ENCODE measurements around the gene FOSL2. TPM values are rescaled to one million over a fixed set of nuclear protein-coding genes. Genes with fewer than 3 reads are reported as not detected.

Gene FOSL2
- total RNA-seq, 2 donors from 2014 or later = 176 to 248 TPM

DNA sequence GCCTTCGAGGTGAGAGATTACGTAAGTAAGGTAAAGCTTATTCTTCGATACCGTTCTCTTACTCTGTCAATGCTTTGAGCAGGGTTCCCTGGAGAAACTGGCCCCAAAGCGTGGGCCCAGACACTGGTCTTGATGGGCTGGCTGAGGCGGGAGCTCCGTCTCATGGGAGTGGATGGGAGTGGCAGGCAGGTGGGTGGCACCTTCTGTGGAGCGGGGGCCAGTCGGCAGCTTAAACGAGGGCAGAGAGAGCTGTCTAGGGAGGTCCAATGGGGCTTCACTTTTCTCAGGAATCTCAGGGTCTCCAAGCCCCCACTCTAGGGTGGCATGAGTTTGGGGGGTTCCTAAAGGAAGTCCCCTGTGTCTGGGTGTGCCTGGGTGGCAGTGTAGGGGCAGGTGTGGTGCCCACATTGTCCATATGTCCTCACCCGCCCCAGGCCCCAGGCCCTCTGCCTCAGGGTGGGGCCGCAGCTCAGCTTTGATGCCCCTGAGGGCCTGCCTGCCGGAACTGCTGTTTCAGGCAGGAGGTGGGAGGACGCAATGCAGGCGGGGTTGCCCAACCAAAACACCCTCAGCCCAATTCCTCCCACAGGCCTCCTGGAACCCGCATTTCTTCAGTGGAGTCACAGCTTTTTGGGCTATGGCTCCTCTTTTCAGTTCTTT lies 32.5 kb upstream of the FOSL2 start:
- peaks cover 89% of the 10 kb centered on the region for H3K4me1 Mint-ChIP-seq (ENCODE audit: low read depth)
- DNase-seq (no peak), ATAC-seq (replicated peaks in 1 of 2) (no peak)
- peaks cover 0 to 2% of the 10 kb centered on the region in 2 donors for H3K36me3 Mint-ChIP-seq (ENCODE audit: insufficient read depth in 2 of 2)
- H3K9me3 Mint-ChIP-seq = no peaks in the 10 kb centered on the region
- peak overlapping the region; percentile 72 to 74 for H3K4me3 Mint-ChIP-seq
- H3K27me3 Mint-ChIP-seq (ENCODE audit: low read depth) = no peaks in the 10 kb centered on the region
- peak overlapping the region; percentile 73 for H3K27ac Mint-ChIP-seq

DNA sequence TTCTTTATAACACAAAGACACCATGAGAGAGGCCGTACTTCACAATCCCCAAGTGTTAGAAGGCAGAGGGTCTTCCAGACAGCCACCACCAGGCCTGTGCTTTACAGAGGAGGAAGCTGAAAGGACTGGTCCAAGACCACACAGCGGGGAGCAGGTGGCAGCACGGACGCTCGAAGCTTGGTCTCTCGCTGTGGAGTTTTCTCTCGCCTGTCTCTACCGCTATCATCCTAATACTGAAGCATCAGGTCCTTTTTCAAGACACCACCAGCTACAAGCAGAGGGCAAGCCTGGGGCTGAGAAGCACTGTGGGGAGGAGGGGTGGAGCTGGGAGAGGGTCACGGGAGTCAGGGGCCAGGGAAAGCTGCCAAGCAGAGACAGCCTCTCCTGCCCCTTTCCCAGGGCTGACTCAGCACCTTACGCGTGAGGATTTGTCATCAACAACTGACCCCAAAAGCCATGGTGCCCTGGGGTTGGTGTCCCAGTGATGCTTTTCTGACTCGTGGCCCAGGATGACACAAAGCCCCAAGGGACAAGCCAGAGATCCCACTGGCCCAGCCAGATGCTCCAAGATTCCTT lies 31.9 kb upstream of the FOSL2 start:
- Mint-ChIP-seq H3K27ac (peak overlapping the region; percentile 73), H3K27me3 (ENCODE audit: low read depth) (no peaks in the 10 kb centered on the region), H3K36me3 (ENCODE audit: insufficient read depth in 2 of 2) (peaks cover 0 to 2% of the 10 kb centered on the region in 2 donors), H3K4me1 (ENCODE audit: low read depth) (peaks cover 92% of the 10 kb centered on the region), H3K4me3 (peak overlapping the region; percentile 72 to 74), H3K9me3 (no peaks in the 10 kb centered on the region)
- no peak for ATAC-seq (replicated peaks in 1 of 2)
- DNase-seq = peak; percentile 41 to 55

DNA sequence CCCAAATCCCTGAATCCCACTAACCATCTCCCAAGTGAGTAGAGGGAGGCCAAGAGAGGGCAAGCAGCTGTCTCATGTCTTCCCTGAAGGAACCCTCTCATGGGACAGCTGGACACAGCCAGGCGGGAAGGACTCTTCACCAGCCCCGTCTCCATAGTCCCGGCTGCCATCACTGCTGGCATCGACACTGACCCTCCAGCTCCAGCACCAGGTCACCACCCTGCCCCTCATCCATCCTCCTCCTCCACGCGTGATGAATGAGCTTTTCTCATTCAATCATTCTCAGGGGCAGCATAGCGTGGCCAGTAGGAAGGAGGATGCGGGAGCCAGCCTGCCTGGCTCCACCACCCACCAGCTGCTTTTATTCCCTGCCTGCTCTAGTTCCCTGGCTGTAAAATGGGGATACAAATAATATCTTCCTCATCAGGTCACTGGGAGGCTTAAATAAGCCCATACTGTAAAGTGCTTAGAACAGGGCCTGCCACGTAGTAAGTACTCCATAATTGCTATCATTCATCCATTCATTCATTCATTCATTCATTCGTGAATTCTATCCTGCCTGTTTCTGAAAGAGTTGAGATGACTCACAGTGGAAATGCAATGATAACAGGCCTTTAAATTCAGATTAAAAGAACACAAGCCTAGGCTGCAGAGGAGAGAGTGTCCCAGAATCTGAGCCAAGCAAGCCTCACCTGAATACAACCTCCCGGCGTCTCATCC lies 30.5 kb upstream of the FOSL2 start:
- H3K9me3 Mint-ChIP-seq = no peaks in the 10 kb centered on the region
- peak overlapping the region; percentile 10 to 55 for H3K4me3 Mint-ChIP-seq
- H3K27ac Mint-ChIP-seq = peak overlapping the region; percentile 24
- DNase-seq (no peak), ATAC-seq (replicated peaks in 1 of 2) (no peak)
- H3K36me3 Mint-ChIP-seq (ENCODE audit: insufficient read depth in 2 of 2) = peaks cover 0 to 2% of the 10 kb centered on the region in 2 donors
- H3K27me3 Mint-ChIP-seq (ENCODE audit: low read depth) = no peaks in the 10 kb centered on the region
- peaks cover 95% of the 10 kb centered on the region for H3K4me1 Mint-ChIP-seq (ENCODE audit: low read depth)

DNA sequence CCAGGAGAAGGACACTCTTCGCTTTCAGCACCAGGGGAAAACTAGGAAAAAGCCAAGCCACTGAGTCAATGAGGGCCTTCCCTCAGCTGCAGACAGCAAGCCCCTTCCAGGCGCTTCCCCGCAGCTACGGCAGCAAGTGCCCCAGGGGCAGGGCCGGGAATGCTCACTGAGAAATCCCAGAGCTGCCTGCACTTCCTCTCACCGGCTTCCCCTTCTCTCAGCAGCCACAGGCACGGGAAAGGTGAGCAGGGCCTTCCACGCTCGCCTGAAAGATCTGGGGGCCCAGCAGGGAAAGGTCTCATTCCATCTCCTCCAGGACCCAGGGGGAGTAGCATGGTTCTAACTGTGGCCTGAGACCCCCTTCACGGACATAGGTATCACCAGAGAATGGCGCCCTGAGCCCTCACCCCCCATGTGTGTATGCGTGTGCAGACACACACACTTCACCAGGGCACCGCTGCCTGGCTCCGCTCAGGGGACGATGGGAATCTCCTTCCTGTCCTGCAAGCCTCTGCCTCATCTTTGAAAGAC lies 29.6 kb upstream of the FOSL2 start:
- peaks cover 0 to 2% of the 10 kb centered on the region in 2 donors for H3K36me3 Mint-ChIP-seq (ENCODE audit: insufficient read depth in 2 of 2)
- H3K27me3 Mint-ChIP-seq (ENCODE audit: low read depth) = no peaks in the 10 kb centered on the region
- H3K4me3 Mint-ChIP-seq = no peak overlapping the region
- H3K4me1 Mint-ChIP-seq (ENCODE audit: low read depth) = peaks cover 95% of the 10 kb centered on the region
- no peak overlapping the region for H3K27ac Mint-ChIP-seq
- H3K9me3 Mint-ChIP-seq = no peaks in the 10 kb centered on the region
- DNase-seq (no peak), ATAC-seq (replicated peaks in 1 of 2) (no peak)

DNA sequence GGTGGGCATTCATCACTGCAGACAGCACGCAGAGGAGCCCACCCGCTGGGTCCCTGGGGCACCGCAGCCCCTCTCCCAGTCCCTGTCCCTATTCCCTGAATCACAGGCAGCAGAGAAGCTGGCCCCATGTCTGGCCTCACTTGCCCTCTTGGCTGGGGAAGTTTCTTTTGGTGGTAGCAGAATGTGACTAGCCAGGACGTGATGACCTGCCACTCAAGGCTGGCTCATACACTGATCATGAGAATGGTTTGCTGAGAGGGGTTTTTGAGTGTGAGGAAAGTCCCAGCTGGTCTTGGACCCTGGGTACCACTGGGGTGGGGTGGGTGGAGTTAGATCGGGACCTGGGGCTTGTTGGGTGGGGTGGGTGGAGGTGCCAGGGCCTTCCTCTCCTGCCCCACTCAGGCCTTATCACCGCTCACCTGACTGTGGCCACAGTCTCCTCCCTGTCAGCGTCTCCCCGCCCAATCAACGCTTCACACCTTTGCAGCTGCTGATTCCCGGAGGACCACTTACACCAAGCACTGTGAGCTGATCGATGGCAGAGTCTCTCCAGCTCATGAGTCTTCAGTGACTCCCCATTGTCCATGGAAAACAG lies 28.9 kb upstream of the FOSL2 start:
- H3K4me1 Mint-ChIP-seq (ENCODE audit: low read depth) = peaks cover 88% of the 10 kb centered on the region
- no peak for ATAC-seq (replicated peaks in 1 of 2)
- H3K9me3 Mint-ChIP-seq = no peaks in the 10 kb centered on the region
- H3K27ac Mint-ChIP-seq = peak overlapping the region; percentile 17
- H3K4me3 Mint-ChIP-seq = peak overlapping the region in 1 of 2 donors; percentile 38
- peaks cover 0 to 2% of the 10 kb centered on the region in 2 donors for H3K36me3 Mint-ChIP-seq (ENCODE audit: insufficient read depth in 2 of 2)
- no peak for DNase-seq
- no peaks in the 10 kb centered on the region for H3K27me3 Mint-ChIP-seq (ENCODE audit: low read depth)

DNA sequence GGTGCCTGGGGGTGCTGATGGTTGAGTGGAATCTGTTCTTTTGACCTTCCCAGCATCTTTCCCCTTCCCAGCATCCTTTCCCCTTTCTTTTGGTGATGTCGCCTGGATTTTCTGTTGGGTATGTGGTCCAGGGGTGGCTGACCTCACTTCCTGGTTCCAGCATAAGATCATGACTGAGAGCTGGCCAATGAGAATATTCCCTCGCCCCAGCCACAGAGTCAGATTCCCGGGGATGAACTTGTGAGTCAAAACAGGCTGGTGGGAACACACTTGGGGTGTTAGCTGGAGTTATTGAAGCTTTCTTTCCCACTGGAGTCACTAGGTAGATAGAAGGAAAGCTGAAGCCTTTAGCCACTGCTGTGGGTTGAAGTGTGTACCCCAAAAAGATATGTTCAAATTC lies 28.0 kb upstream of the FOSL2 start:
- DNase-seq (no peak), ATAC-seq (replicated peaks in 1 of 2) (no peak)
- Mint-ChIP-seq H3K36me3 (ENCODE audit: insufficient read depth in 2 of 2) (no peaks in the 10 kb centered on the region), H3K4me3 (peak overlapping the region in 1 of 2 donors; percentile 28), H3K27ac (peak overlapping the region; percentile 1), H3K4me1 (ENCODE audit: low read depth) (peaks cover 79% of the 10 kb centered on the region), H3K27me3 (ENCODE audit: low read depth) (no peaks in the 10 kb centered on the region), H3K9me3 (no peaks in the 10 kb centered on the region)

DNA sequence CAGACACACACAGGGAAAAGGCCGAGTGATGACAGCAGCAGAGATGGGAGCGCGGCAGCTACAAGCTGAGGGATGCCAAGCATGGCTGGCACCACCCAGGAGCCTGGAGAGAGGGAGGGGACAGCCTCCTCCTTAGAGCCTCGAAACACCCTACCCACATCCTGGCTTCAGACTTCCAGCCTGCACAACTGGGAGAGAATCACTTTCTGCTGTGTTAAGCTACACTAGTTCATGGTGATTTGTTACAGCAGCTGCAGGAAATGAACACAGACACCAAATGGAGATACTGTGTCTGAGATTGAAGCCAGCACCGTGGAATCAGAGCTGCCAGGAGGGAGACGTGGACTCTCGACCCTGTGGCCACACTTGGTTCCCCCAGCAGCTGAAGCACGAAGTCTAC lies 27.5 kb upstream of the FOSL2 start:
- DNase-seq = no peak
- Mint-ChIP-seq H3K27me3 (ENCODE audit: low read depth) (no peaks in the 10 kb centered on the region), H3K36me3 (ENCODE audit: insufficient read depth in 2 of 2) (no peaks in the 10 kb centered on the region), H3K9me3 (no peaks in the 10 kb centered on the region), H3K27ac (peak overlapping the region; percentile 1), H3K4me1 (ENCODE audit: low read depth) (peaks cover 74% of the 10 kb centered on the region), H3K4me3 (no peak overlapping the region)
- ATAC-seq (replicated peaks in 1 of 2) = no peak

DNA sequence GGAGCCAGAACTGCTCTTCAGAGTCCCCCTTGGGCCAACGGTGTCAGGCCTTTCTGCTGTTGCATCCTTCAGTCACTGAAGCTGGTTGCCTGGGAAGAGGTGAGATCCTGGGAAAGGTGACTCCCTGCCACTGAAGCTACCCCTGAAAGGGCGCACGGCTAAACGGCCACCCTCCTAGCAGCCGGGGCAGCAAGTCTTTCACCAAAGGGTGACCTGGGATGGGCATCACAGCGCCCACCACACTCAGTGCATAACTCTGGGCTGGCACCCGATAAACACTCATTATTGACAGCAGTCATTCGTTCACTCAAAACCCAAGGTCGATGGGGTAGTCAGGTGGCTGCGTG lies 26.5 kb upstream of the FOSL2 start:
- H3K4me1 Mint-ChIP-seq (ENCODE audit: low read depth) = peaks cover 64% of the 10 kb centered on the region
- DNase-seq (no peak), ATAC-seq (replicated peaks in 1 of 2) (no peak)
- peak overlapping the region; percentile 58 to 84 for H3K4me3 Mint-ChIP-seq
- H3K27me3 Mint-ChIP-seq (ENCODE audit: low read depth) = no peaks in the 10 kb centered on the region
- no peaks in the 10 kb centered on the region for H3K36me3 Mint-ChIP-seq (ENCODE audit: insufficient read depth in 2 of 2)
- no peaks in the 10 kb centered on the region for H3K9me3 Mint-ChIP-seq
- no peak overlapping the region for H3K27ac Mint-ChIP-seq

DNA sequence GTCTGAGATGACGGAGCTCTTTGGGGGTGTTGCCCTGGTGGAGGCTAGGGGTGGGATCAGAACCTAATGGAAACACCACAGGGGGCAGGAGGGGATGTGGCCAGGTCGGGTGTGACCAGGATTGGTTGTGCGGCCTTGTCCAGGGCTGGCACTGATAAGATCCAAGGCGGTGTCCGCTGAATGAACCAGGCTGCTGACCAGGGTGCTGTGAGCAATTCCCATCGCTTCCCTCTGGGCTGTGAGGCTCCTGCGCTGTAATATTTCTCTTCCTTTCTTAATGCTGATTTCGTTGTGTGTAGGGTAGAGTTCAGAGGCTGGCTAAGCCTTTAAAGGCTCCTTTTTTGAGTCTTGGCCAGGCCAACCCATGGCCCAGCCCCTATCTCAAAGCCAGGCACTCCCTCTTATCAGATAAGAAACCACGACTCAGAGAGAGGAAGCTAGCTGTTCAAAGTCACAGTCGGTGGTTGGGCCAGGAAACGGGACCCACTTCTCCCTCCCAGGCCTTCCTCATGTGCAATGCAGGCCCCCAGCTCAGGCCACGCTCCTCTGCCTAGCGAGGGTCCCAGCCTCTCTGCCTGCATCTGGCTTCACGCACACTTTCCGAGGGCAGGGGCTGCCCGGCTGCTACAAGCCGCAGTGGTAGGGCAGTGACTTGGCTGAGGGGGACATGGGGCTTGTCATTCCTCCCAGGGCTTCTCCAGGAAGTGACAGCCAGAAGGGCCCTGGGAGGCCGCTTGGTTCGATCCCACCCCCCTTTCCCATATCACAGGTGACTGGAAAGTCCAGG lies 26.0 kb upstream of the FOSL2 start:
- ATAC-seq (replicated peaks in 1 of 2) (peak; percentile 91), DNase-seq (peak; percentile 65 to 67)
- no peaks in the 10 kb centered on the region for H3K27me3 Mint-ChIP-seq (ENCODE audit: low read depth)
- no peaks in the 10 kb centered on the region for H3K36me3 Mint-ChIP-seq (ENCODE audit: insufficient read depth in 2 of 2)
- H3K4me1 Mint-ChIP-seq (ENCODE audit: low read depth) = peaks cover 58% of the 10 kb centered on the region
- peak overlapping the region; percentile 24 for H3K27ac Mint-ChIP-seq
- H3K4me3 Mint-ChIP-seq = peak overlapping the region; percentile 58 to 84
- no peaks in the 10 kb centered on the region for H3K9me3 Mint-ChIP-seq

DNA sequence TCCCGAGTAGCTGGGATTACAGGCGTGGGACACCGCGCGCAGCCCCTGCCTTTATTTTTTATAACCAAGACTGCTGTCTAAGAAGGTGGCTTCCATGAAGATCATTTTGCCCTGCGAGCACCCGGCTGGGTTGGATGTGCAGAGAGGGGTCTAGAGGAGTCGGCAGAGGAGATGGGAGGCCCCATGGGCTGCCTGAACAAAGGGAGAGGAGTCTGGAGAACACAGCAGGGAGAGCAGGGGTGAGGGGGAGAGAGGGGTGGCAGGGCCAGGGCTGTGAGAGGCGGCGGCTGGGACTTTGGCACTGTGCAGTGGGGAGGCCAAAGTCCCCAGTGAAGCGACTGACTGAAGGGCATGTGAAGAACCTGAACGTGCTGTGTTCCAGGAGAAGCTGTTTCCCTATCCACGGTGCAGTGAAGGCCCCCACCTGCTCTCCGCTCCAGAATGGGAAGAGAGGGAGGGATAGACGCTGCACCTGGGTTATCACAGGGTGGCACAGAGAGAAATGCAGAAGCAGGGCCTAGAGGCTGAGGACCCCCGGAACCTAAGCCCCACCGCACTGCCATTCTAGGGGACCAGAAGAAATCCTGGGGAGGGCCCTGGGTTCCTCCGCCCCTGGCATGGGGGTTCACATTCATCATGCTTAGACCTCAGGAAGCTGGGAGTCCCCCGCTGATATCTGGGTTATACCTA lies 24.8 kb upstream of the FOSL2 start:
- Mint-ChIP-seq H3K27ac (peak overlapping the region; percentile 44), H3K9me3 (no peaks in the 10 kb centered on the region), H3K27me3 (ENCODE audit: low read depth) (no peaks in the 10 kb centered on the region), H3K36me3 (ENCODE audit: insufficient read depth in 2 of 2) (no peaks in the 10 kb centered on the region), H3K4me3 (peak overlapping the region in 1 of 2 donors; percentile 84), H3K4me1 (ENCODE audit: low read depth) (peaks cover 48% of the 10 kb centered on the region)
- DNase-seq = no peak
- ATAC-seq (replicated peaks in 1 of 2) = no peak

DNA sequence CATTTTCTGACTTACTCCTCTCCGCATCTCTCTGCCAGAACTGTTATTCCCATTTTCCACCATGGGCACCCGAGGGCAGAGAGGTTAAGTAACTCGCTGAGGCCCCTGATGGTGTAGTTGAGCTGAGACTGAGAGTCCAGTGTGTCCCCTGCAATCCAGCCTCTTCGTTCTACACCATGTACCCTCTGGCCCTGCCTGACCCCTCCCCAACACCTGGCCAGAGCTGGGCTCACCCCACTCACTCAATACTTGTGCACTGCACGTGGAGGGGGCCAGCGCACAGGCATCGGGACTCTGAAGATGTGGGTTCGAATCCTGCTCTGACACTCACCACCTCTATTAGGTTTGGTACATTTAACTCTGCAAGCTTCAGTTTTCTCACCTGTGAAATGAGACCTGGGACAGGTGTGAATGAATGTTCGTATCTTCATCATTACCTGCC lies 24.3 kb upstream of the FOSL2 start:
- DNase-seq (no peak), ATAC-seq (replicated peaks in 1 of 2) (no peak)
- Mint-ChIP-seq H3K4me3 (no peak overlapping the region), H3K9me3 (no peaks in the 10 kb centered on the region), H3K4me1 (ENCODE audit: low read depth) (peaks cover 43% of the 10 kb centered on the region), H3K36me3 (ENCODE audit: insufficient read depth in 2 of 2) (no peaks in the 10 kb centered on the region), H3K27ac (no peak overlapping the region), H3K27me3 (ENCODE audit: low read depth) (no peaks in the 10 kb centered on the region)

DNA sequence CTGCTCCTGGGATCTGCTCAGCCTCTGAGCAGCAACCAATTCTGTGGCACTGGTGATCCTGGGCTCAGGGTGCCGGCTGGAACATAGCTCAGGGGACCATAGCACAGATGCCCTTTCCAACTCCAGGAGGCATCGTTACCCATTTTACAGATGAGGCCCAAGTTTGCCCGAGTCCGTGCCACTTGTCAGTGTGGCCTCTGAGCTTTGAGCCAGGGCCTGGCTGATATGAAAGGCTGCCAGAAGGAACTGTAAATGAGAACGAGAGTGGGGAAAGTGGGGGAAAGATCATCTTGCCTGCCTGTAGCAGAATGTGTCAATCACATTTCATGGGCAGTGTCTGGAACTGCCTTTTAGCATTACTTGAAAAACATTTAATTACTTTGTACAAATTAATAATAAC lies 23.3 kb upstream of the FOSL2 start:
- Mint-ChIP-seq H3K36me3 (ENCODE audit: insufficient read depth in 2 of 2) (no peaks in the 10 kb centered on the region), H3K4me3 (no peak overlapping the region), H3K27me3 (ENCODE audit: low read depth) (no peaks in the 10 kb centered on the region), H3K4me1 (ENCODE audit: low read depth) (peaks cover 33% of the 10 kb centered on the region), H3K27ac (no peak overlapping the region), H3K9me3 (no peaks in the 10 kb centered on the region)
- DNase-seq (no peak), ATAC-seq (replicated peaks in 1 of 2) (no peak)
